Measurements from ENCODE around the gene PSMB3. TPM values are rescaled to one million over a fixed set of nuclear protein-coding genes. Genes with fewer than 3 reads are reported as not detected.

The PSMB3 gene
- polyA plus RNA-seq, 1 of the 3 experiments (the other 2 are of a cell fraction): 533 TPM

GRCh38 chr17:38741921-38742410, 10.6 kb upstream of the PSMB3 start:
- Histone ChIP-seq H2AFZ (ENCODE audit: low read depth) (no peak overlapping the region), H3K36me3 (replicated peaks in 1 of 2; ENCODE audit: control insufficient read depth in 1 of 2, insufficient read depth in 2 of 2, low read length in 1 of 2) (peaks cover 6 to 23% of the 10 kb centered on the region in 2 experiments), H3K9me3 (no peaks in the 10 kb centered on the region), H4K20me1 (ENCODE audit: insufficient read depth) (peaks cover 83% of the 10 kb centered on the region), H3F3A (replicated peaks; ENCODE audit: insufficient read depth) (peaks cover 17% of the 10 kb centered on the region), H3K9ac (peak overlapping the region; percentile 39), H3K4me3 (ENCODE audit: low read depth in 2 of 2, low read length in 1 of 2) (peak overlapping the region in 1 of 2 experiments; percentile 13; a peak in 1 of 4 replicates), H3K27ac (ENCODE audit: low read depth in 2 of 2, low read length in 1 of 2) (peak overlapping the region; percentile 83 to 95), H3K4me2 (peak overlapping the region; percentile 41; the same call in 1 of the 2 replicates), H3K9me2 (no peaks in the 10 kb centered on the region), H3K27me3 (ENCODE audit: insufficient read depth) (no peaks in the 10 kb centered on the region), H3K4me1 (ENCODE audit: control insufficient read depth in 1 of 2, insufficient read depth in 2 of 2, low read depth in 1 of 2, low read length in 1 of 2) (peaks cover 9 to 64% of the 10 kb centered on the region in 2 experiments; a peak in 2 of 4 replicates), H3K79me2 (ENCODE audit: insufficient read depth) (peaks cover 82% of the 10 kb centered on the region)
- CTCF ChIA-PET: interaction anchor here (0.9 to 7.4 kb wide), 3 partner anchors 8 to 68 kb away, joined by 3 to 88 read pairs (median 10); partner anchors contain the start of gene CISD3
- TF ChIP-seq, protein P1, sequence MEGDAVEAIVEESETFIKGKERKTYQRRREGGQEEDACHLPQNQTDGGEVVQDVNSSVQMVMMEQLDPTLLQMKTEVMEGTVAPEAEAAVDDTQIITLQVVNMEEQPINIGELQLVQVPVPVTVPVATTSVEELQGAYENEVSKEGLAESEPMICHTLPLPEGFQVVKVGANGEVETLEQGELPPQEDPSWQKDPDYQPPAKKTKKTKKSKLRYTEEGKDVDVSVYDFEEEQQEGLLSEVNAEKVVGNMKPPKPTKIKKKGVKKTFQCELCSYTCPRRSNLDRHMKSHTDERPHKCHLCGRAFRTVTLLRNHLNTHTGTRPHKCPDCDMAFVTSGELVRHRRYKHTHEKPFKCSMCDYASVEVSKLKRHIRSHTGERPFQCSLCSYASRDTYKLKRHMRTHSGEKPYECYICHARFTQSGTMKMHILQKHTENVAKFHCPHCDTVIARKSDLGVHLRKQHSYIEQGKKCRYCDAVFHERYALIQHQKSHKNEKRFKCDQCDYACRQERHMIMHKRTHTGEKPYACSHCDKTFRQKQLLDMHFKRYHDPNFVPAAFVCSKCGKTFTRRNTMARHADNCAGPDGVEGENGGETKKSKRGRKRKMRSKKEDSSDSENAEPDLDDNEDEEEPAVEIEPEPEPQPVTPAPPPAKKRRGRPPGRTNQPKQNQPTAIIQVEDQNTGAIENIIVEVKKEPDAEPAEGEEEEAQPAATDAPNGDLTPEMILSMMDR (IDR thresholded peaks at IDR 0.05): no peak
- TF ChIP-seq FOXM1 (IDR thresholded peaks at IDR 0.05; ENCODE audit: low read depth): no peak
- TF ChIP-seq, protein P2, sequence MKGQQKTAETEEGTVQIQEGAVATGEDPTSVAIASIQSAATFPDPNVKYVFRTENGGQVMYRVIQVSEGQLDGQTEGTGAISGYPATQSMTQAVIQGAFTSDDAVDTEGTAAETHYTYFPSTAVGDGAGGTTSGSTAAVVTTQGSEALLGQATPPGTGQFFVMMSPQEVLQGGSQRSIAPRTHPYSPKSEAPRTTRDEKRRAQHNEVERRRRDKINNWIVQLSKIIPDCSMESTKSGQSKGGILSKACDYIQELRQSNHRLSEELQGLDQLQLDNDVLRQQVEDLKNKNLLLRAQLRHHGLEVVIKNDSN (IDR thresholded peaks at IDR 0.05; ENCODE audit: borderline replicate concordance, low read depth): no peak
- TF ChIP-seq SIN3A (IDR thresholded peaks at IDR 0.05; ENCODE audit: borderline replicate concordance, low read depth, low read length): no peak
- no peak for TF ChIP-seq IRF3 (IDR thresholded peaks at IDR 0.05; ENCODE audit: low read depth, low read length)
- TF ChIP-seq GABPA (IDR thresholded peaks at IDR 0.05; ENCODE audit: low read depth): no peak
- no peak for TF ChIP-seq TAF1 (IDR thresholded peaks at IDR 0.05; ENCODE audit: borderline replicate concordance, low read depth, low read length)
- no peak for TF ChIP-seq RCOR1 (IDR thresholded peaks at IDR 0.05; ENCODE audit: low read length)
- TF ChIP-seq MXI1 (IDR thresholded peaks at IDR 0.05; ENCODE audit: low read depth, low read length): no peak
- TF ChIP-seq EP300 (IDR thresholded peaks at IDR 0.05; ENCODE audit: borderline replicate concordance in 1 of 2, low read depth in 1 of 2, low read length in 1 of 2): no peak; a peak in 1 of 4 replicates
- no peak for TF ChIP-seq FOSL2 (IDR thresholded peaks at IDR 0.05; ENCODE audit: borderline replicate concordance, low read depth)
- no peak for TF ChIP-seq EZH2phosphoT487 (IDR thresholded peaks at IDR 0.05; ENCODE audit: borderline replicate concordance, low read depth)
- TF ChIP-seq, protein P3, sequence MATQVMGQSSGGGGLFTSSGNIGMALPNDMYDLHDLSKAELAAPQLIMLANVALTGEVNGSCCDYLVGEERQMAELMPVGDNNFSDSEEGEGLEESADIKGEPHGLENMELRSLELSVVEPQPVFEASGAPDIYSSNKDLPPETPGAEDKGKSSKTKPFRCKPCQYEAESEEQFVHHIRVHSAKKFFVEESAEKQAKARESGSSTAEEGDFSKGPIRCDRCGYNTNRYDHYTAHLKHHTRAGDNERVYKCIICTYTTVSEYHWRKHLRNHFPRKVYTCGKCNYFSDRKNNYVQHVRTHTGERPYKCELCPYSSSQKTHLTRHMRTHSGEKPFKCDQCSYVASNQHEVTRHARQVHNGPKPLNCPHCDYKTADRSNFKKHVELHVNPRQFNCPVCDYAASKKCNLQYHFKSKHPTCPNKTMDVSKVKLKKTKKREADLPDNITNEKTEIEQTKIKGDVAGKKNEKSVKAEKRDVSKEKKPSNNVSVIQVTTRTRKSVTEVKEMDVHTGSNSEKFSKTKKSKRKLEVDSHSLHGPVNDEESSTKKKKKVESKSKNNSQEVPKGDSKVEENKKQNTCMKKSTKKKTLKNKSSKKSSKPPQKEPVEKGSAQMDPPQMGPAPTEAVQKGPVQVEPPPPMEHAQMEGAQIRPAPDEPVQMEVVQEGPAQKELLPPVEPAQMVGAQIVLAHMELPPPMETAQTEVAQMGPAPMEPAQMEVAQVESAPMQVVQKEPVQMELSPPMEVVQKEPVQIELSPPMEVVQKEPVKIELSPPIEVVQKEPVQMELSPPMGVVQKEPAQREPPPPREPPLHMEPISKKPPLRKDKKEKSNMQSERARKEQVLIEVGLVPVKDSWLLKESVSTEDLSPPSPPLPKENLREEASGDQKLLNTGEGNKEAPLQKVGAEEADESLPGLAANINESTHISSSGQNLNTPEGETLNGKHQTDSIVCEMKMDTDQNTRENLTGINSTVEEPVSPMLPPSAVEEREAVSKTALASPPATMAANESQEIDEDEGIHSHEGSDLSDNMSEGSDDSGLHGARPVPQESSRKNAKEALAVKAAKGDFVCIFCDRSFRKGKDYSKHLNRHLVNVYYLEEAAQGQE (IDR thresholded peaks at IDR 0.05; ENCODE audit: low read depth, low read length): no peak
- TF ChIP-seq NRF1 (IDR thresholded peaks at IDR 0.05; ENCODE audit: low read depth, low read length): no peak
- no peak for TF ChIP-seq RXRA (IDR thresholded peaks at IDR 0.05; ENCODE audit: borderline replicate concordance, low read depth)
- no peak for TF ChIP-seq NFIC (IDR thresholded peaks at IDR 0.05; ENCODE audit: borderline replicate concordance)
- TF ChIP-seq PBX3 (IDR thresholded peaks at IDR 0.05): no peak
- TF ChIP-seq YY1 (IDR thresholded peaks at IDR 0.05; ENCODE audit: low read depth): no peak
- no peak for TF ChIP-seq FOXJ3 (CRISPR knock-in tag; IDR thresholded peaks at IDR 0.05)
- POLR2A ChIA-PET: interaction anchor here (0.6 to 1.7 kb wide), 3 partner anchors 10 to 18 kb away, joined by 3 to 12 read pairs (median 8); partner anchors contain the start of gene PSMB3
- WGBS (ENCODE audit: low lambda C conversion rate): 83% methylated on average over 3 of the region's 7 CpGs
- DNase-seq: peak; percentile 65

Data from SK-N-SH (cell line).